Body of pancreas (tissue), 4 donors: ENCODE data around the gene POLRMT. TPM values are rescaled to one million over a fixed set of nuclear protein-coding genes. Genes with fewer than 3 reads are reported as not detected.
A peak's percentile ranks its signal among the peaks of the same experiment; 100 is the strongest.

Source experiments
- ATAC-seq: fragments of 150-250 bp; one replicate; pipeline ENCODE4 v1.9.1; 2016
- DNase-seq, 4 donors: peaks; one replicate each; pipeline ENCODE4 v3.0.0-alpha.2; 2019
- H3K27ac ChIP-seq, 4 donors: fragments of 200-600 bp; sonication (generic); 1 replicate in 3 of 4; 2 replicates in 1 of 4; pipeline versions ENCODE4 v1.5.1 to v1.6.1; 2016 to 2019; ENCODE audit warnings: mild to moderate bottlenecking in 1 of 4, mixed read lengths in 1 of 4, moderate library complexity in 1 of 4
- H3K27me3 ChIP-seq, 2 donors: fragments of 200-600 bp; sonication (generic); one replicate each; pipeline ENCODE4 v1.6.0; 2016; ENCODE audit warnings: mild to moderate bottlenecking in 1 of 2
- H3K36me3 ChIP-seq, 2 donors: fragments of 200-600 bp; sonication (generic); replicated peaks in 1 of 2; 2 replicates each; pipeline ENCODE4 v1.5.1; 2016; ENCODE audit warnings: low read depth in 2 of 2; ENCODE audit not compliant: insufficient read depth in 1 of 2
- H3K4me1 ChIP-seq: fragments of 200-600 bp; sonication (generic); one replicate; pipeline ENCODE4 v1.6.0; 2016
- H3K4me3 ChIP-seq, 2 donors: fragments of 200-600 bp; sonication (generic); 1 replicate in 1 of 2; 2 replicates in 1 of 2; pipeline ENCODE4 v1.5.1; 2016 to 2019
- H3K9me3 ChIP-seq, 3 donors: fragments of 200-600 bp; sonication (generic); 1 replicate in 2 of 3; 2 replicates in 1 of 3; pipeline ENCODE4 v1.5.1; 2016
- POLR2A ChIP-seq, 3 donors: fragments of 450-650 bp; IDR thresholded peaks; one replicate each; pipeline ENCODE4 v1.6.1; 2016; ENCODE audit warnings: antibody characterized with exemption in 3 of 3, mild to moderate bottlenecking in 2 of 3
- WGBS, 2 donors: methylation state at CpG; one replicate each; pipeline ENCODE4 v1.1.5; 2017; 5-methylcytosine and 5-hydroxymethylcytosine counted together
- intact Hi-C: fragments of 100-400 bp; cut with DNase I; formaldehyde crosslinking; loops from one replicate; pipeline ENCODE4 v1.15.1; 2023
- total RNA-seq, 2 donors: library from RNA; depleted of rRNA; stranded (reverse); fragments of >200 nt; gene quantifications; one replicate each; pipeline ENCODE4 v1.1.0, GENCODE V29; 2016
- TF ChIP-seq, protein P1 (sequence below), 7 experiments: fragments of 450-650 bp in 4 of 7; fragments of 200-600 bp in 3 of 7; sonication (generic) in 3 of 7; IDR thresholded peaks; one replicate each; pipeline ENCODE4 v1.5.1; 2016 to 2019; ENCODE audit warnings: antibody characterized with exemption in 7 of 7

POLRMT gene
- total RNA-seq, 2 donors from 2014 or later, result 25.4 to 46.1 TPM

GRCh38 chr19:639253-640160 lies 6.2 kb upstream of the POLRMT start, which contains the start of gene FGF22:
Gene FGF22 (plus strand): TSS chr19:639879. CDS start chr19:639926, 47 bp downstream.
- no peak within 1 kb of the TSS for H3K4me3 ChIP-seq
- H3K4me1 ChIP-seq, result peaks cover 19% of the 10 kb centered on the region
- peak; percentile 97 for ATAC-seq
- intact Hi-C loops, result no loop called here
- no peaks in the 10 kb centered on the region for H3K27me3 ChIP-seq
- no peak within 1 kb of the TSS for H3K27ac ChIP-seq
- DNase-seq, result peak; percentile 92 to 96 (median 94)
- no peaks in the 10 kb centered on the region for H3K9me3 ChIP-seq
- TF ChIP-seq, protein P1, sequence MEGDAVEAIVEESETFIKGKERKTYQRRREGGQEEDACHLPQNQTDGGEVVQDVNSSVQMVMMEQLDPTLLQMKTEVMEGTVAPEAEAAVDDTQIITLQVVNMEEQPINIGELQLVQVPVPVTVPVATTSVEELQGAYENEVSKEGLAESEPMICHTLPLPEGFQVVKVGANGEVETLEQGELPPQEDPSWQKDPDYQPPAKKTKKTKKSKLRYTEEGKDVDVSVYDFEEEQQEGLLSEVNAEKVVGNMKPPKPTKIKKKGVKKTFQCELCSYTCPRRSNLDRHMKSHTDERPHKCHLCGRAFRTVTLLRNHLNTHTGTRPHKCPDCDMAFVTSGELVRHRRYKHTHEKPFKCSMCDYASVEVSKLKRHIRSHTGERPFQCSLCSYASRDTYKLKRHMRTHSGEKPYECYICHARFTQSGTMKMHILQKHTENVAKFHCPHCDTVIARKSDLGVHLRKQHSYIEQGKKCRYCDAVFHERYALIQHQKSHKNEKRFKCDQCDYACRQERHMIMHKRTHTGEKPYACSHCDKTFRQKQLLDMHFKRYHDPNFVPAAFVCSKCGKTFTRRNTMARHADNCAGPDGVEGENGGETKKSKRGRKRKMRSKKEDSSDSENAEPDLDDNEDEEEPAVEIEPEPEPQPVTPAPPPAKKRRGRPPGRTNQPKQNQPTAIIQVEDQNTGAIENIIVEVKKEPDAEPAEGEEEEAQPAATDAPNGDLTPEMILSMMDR (IDR thresholded peaks at IDR 0.05), result peak in 2 of 7 experiments; percentile 27 to 33
- no peak for TF ChIP-seq POLR2A (IDR thresholded peaks at IDR 0.05)
- 7 to 9% methylated on average over 28 to 80 of the region's 109 CpGs for WGBS, 2 donors
- H3K36me3 ChIP-seq, result no peaks in the 10 kb centered on the region

GRCh38 chr19:638906-639252 lies 5.5 kb upstream of the POLRMT start:
- Histone ChIP-seq H3K36me3 (no peaks in the 10 kb centered on the region), H3K27me3 (no peaks in the 10 kb centered on the region), H3K27ac (no peak overlapping the region), H3K9me3 (no peaks in the 10 kb centered on the region), H3K4me1 (peaks cover 25% of the 10 kb centered on the region), H3K4me3 (no peak overlapping the region)
- WGBS, 2 donors, result 57% methylated on average over 17 of the region's 17 CpGs; no CpG with 5 or more reads in 1 of the 2 donors
- ATAC-seq, result no peak
- TF ChIP-seq POLR2A (IDR thresholded peaks at IDR 0.05), result no peak
- TF ChIP-seq, protein P1 (IDR thresholded peaks at IDR 0.05), result no peak
- DNase-seq, result no peak
- intact Hi-C loops, result no loop called here

- Histone ChIP-seq H3K27me3 (no peaks in the 10 kb centered on the region), H3K9me3 (no peaks in the 10 kb centered on the region), H3K4me1 (peaks cover 40% of the 10 kb centered on the region), H3K36me3 (no peaks in the 10 kb centered on the region), H3K4me3 (no peak overlapping the region), H3K27ac (no peak overlapping the region)
- DNase-seq (no peak), ATAC-seq (no peak)
- intact Hi-C loops, result no loop called here
- TF ChIP-seq POLR2A (IDR thresholded peaks at IDR 0.05), result no peak
- TF ChIP-seq, protein P1 (IDR thresholded peaks at IDR 0.05), result no peak
- WGBS, 2 donors, result 80 to 91% methylated on average over 10 of the region's 16 CpGs
Observed at GRCh38 chr19:634975-635652, 1.8 kb upstream of the POLRMT start.

- Histone ChIP-seq H3K27me3 (no peaks in the 10 kb centered on the region), H3K4me3 (peak overlapping the region; percentile 8 to 87), H3K36me3 (no peaks in the 10 kb centered on the region), H3K27ac (peak overlapping the region in 3 of 4 donors; percentile 38 to 66 (median 60)), H3K9me3 (no peaks in the 10 kb centered on the region), H3K4me1 (peaks cover 33% of the 10 kb centered on the region)
- no peak for DNase-seq
- peak; percentile 2 for ATAC-seq
- 19 to 21% methylated on average over 25 to 32 of the region's 32 CpGs for WGBS, 2 donors
- intact Hi-C loops, result no loop called here
- TF ChIP-seq POLR2A (IDR thresholded peaks at IDR 0.05), result no peak
- TF ChIP-seq, protein P1 (IDR thresholded peaks at IDR 0.05), result peak in 1 of 7 experiments; percentile 2
Observed at GRCh38 chr19:633786-634639, 676 bp upstream of the POLRMT start.
